ENCODE data around the gene ITPKC. TPM values are rescaled to one million over a fixed set of nuclear protein-coding genes. Genes with fewer than 3 reads are reported as not detected.
"Not testable (repeated sequence)": the region's sequence is repeated elsewhere in the genome, so short reads cannot be mapped to it uniquely, and the experiment has no call there.

ITPKC gene
- total RNA-seq, 5 donors from 2014 or later (not counting 1 experiment from before 2014, with no cell fraction given) = 5.9 to 11.8 (median 9.3) TPM

- no peak for ATAC-seq (replicated peaks in 1 of 4)
- no peaks in the 10 kb centered on the region for H3K9me3 ChIP-seq
- H3K9me3 Mint-ChIP-seq = no peaks in the 10 kb centered on the region
- H3K4me1 Mint-ChIP-seq = peaks cover 26 to 40% (median 39%) of the 10 kb centered on the region in 3 donors
- CTCF ChIA-PET = interaction anchor here in 1 of 2 donors (0.7 kb wide), 1 partner anchor 577 kb away, joined by 7 read pairs; no protein-coding TSS in a partner anchor
- peaks cover 9 to 26% of the 10 kb centered on the region in 2 experiments for H3K4me1 ChIP-seq (ENCODE audit: control insufficient read depth in 1 of 2, extremely low read depth in 1 of 2, insufficient read depth in 2 of 2, low read length in 2 of 2)
- DNase-seq = no peak
- H3K36me3 ChIP-seq (ENCODE audit: control insufficient read depth in 2 of 2, extremely low read depth in 1 of 2, insufficient read depth in 1 of 2, low read length in 1 of 2) = peaks cover 14 to 23% of the 10 kb centered on the region in 2 donors
- 95% methylated on average over 4 of the region's 7 CpGs for WGBS (ENCODE audit: insufficient coverage)
- POLR2A ChIA-PET = interaction anchor here in 1 of 2 donors (0.6 kb wide), 1 partner anchor 960 kb away, joined by 8 read pairs; no protein-coding TSS in a partner anchor
- H3K4me3 ChIP-seq (ENCODE audit: control insufficient read depth in 1 of 2, extremely low read depth in 1 of 2, low read length in 1 of 2) = no peak overlapping the region
- peak overlapping the region; percentile 16 to 50 for H3K27ac Mint-ChIP-seq
- H3K27me3 Mint-ChIP-seq = no peaks in the 10 kb centered on the region
- H3K27ac ChIP-seq (ENCODE audit: low read length) = no peak overlapping the region
- H3K4me3 Mint-ChIP-seq = no peak overlapping the region
- no peaks in the 10 kb centered on the region for H3K27me3 ChIP-seq (replicated peaks in 1 of 2; ENCODE audit: control insufficient read depth in 2 of 2, extremely low read depth in 1 of 2, insufficient read depth in 2 of 2, low read length in 1 of 2)
- peaks cover 23% of the 10 kb centered on the region for H3K36me3 Mint-ChIP-seq
Observed at GRCh38 chr19:40781140-40781539, 64.2 kb downstream of the ITPKC start.

GRCh38 chr19:40783711-40784110, 66.8 kb downstream of the ITPKC start:
- DNase-seq (no peak), ATAC-seq (replicated peaks in 1 of 4) (no peak)
- Histone ChIP-seq H3K4me3 (ENCODE audit: control insufficient read depth in 1 of 2, extremely low read depth in 1 of 2, low read length in 1 of 2) (no peak overlapping the region), H3K9me3 (no peaks in the 10 kb centered on the region), H3K36me3 (ENCODE audit: control insufficient read depth in 2 of 2, extremely low read depth in 1 of 2, insufficient read depth in 1 of 2, low read length in 1 of 2) (peaks cover 28 to 34% of the 10 kb centered on the region in 2 donors), H3K27ac (ENCODE audit: low read length) (no peak overlapping the region), H3K27me3 (replicated peaks in 1 of 2; ENCODE audit: control insufficient read depth in 2 of 2, extremely low read depth in 1 of 2, insufficient read depth in 2 of 2, low read length in 1 of 2) (no peaks in the 10 kb centered on the region), H3K4me1 (ENCODE audit: control insufficient read depth in 1 of 2, extremely low read depth in 1 of 2, insufficient read depth in 2 of 2, low read length in 2 of 2) (peaks cover 5 to 10% of the 10 kb centered on the region in 2 experiments)
- Mint-ChIP-seq H3K4me3 (no peak overlapping the region), H3K36me3 (peaks cover 34% of the 10 kb centered on the region), H3K27ac (no peak overlapping the region), H3K4me1 (peaks cover 13 to 25% (median 24%) of the 10 kb centered on the region in 3 donors), H3K27me3 (no peaks in the 10 kb centered on the region), H3K9me3 (no peaks in the 10 kb centered on the region)
- ChIA-PET POLR2A (no interaction called here), CTCF (no interaction called here)
- 92% methylated on average over 11 of the region's 14 CpGs for WGBS (ENCODE audit: insufficient coverage)

DNA sequence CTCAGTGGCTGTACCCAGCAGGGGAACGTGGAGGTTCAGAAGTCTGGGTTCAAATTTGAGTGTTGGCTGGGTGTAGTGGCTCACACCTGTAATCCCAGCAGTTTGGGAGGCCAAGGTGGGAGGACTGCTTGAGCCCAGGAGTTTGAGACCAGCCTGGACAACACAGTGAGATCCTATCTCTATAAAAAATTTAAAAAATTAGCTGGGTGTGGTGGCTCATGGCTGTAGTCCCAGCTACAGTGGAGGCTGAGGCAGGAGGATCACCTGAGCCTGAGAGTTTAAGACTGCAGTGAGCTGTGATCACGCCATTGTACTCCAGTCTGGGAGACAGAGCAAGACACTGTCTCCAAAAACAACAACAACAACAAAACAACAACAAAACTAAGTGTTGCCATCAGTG, 67.2 kb downstream of the ITPKC start:
- Mint-ChIP-seq H3K4me1 (peaks cover 9 to 20% (median 19%) of the 10 kb centered on the region in 3 donors), H3K36me3 (peaks cover 34% of the 10 kb centered on the region)
- H3K27me3 ChIP-seq (replicated peaks in 1 of 2; ENCODE audit: control insufficient read depth in 2 of 2, extremely low read depth in 1 of 2, insufficient read depth in 2 of 2, low read length in 1 of 2); CTCF ChIA-PET; ATAC-seq (replicated peaks in 1 of 4); POLR2A ChIA-PET; DNase-seq; H3K27ac Mint-ChIP-seq; H3K9me3 ChIP-seq; H3K27me3 Mint-ChIP-seq; H3K4me3 ChIP-seq (ENCODE audit: control insufficient read depth in 1 of 2, extremely low read depth in 1 of 2, low read length in 1 of 2); H3K4me3 Mint-ChIP-seq; H3K4me1 ChIP-seq (ENCODE audit: control insufficient read depth in 1 of 2, extremely low read depth in 1 of 2, insufficient read depth in 2 of 2, low read length in 2 of 2); H3K9me3 Mint-ChIP-seq; H3K27ac ChIP-seq (ENCODE audit: low read length): not testable (repeated sequence)
- 90% methylated on average over 1 of the region's 2 CpGs for WGBS (ENCODE audit: insufficient coverage)
- H3K36me3 ChIP-seq (ENCODE audit: control insufficient read depth in 2 of 2, extremely low read depth in 1 of 2, insufficient read depth in 1 of 2, low read length in 1 of 2) = peaks cover 28 to 34% of the 10 kb centered on the region in 2 donors

DNA sequence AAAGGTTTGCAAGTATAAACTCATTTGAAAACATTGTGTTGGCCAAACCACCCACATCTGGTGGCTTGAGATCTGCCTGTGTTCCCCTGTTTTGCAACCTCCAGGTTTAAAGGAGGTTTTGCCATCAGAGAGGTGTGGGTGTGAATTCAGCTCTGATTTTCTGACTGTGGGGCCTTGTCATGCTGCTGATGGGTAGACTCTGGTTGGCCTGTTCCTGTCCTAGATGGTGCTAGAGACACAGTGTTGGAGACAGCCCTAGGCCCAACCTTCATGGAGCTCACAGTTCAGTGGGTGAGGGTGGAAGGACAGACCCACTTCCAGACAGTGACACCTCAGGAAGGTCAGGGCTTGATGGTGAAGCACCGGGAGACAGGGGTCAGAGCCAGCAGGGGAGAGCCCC, 68.6 kb downstream of the ITPKC start:
- Mint-ChIP-seq H3K36me3 (peaks cover 40% of the 10 kb centered on the region), H3K4me3 (no peak overlapping the region), H3K27me3 (no peaks in the 10 kb centered on the region), H3K4me1 (peaks cover 3 to 11% (median 9%) of the 10 kb centered on the region in 3 donors), H3K27ac (peak overlapping the region; percentile 6 to 55), H3K9me3 (no peaks in the 10 kb centered on the region)
- ATAC-seq (replicated peaks in 1 of 4) (no peak), DNase-seq (no peak)
- CTCF ChIA-PET = no interaction called here
- Histone ChIP-seq H3K27ac (ENCODE audit: low read length) (no peak overlapping the region), H3K9me3 (no peaks in the 10 kb centered on the region), H3K4me1 (ENCODE audit: control insufficient read depth in 1 of 2, extremely low read depth in 1 of 2, insufficient read depth in 2 of 2, low read length in 2 of 2) (peaks cover 0 to 2% of the 10 kb centered on the region in 2 experiments), H3K4me3 (ENCODE audit: control insufficient read depth in 1 of 2, extremely low read depth in 1 of 2, low read length in 1 of 2) (no peak overlapping the region), H3K27me3 (replicated peaks in 1 of 2; ENCODE audit: control insufficient read depth in 2 of 2, extremely low read depth in 1 of 2, insufficient read depth in 2 of 2, low read length in 1 of 2) (no peaks in the 10 kb centered on the region), H3K36me3 (ENCODE audit: control insufficient read depth in 2 of 2, extremely low read depth in 1 of 2, insufficient read depth in 1 of 2, low read length in 1 of 2) (peaks cover 28 to 38% of the 10 kb centered on the region in 2 donors)
- POLR2A ChIA-PET = no interaction called here
- WGBS (ENCODE audit: insufficient coverage) = 81% methylated on average over 1 of the region's 1 CpG

- Histone ChIP-seq H3K4me3 (ENCODE audit: control insufficient read depth in 1 of 2, extremely low read depth in 1 of 2, low read length in 1 of 2) (no peak overlapping the region), H3K9me3 (no peaks in the 10 kb centered on the region), H3K27me3 (replicated peaks in 1 of 2; ENCODE audit: control insufficient read depth in 2 of 2, extremely low read depth in 1 of 2, insufficient read depth in 2 of 2, low read length in 1 of 2) (no peaks in the 10 kb centered on the region), H3K27ac (ENCODE audit: low read length) (no peak overlapping the region), H3K36me3 (ENCODE audit: control insufficient read depth in 2 of 2, extremely low read depth in 1 of 2, insufficient read depth in 1 of 2, low read length in 1 of 2) (peaks cover 31 to 42% of the 10 kb centered on the region in 2 donors), H3K4me1 (ENCODE audit: control insufficient read depth in 1 of 2, extremely low read depth in 1 of 2, insufficient read depth in 2 of 2, low read length in 2 of 2) (no peaks in the 10 kb centered on the region)
- peaks cover 38% of the 10 kb centered on the region for H3K36me3 Mint-ChIP-seq
- no peaks in the 10 kb centered on the region for H3K27me3 Mint-ChIP-seq
- H3K4me1 Mint-ChIP-seq = peaks cover 3 to 10% (median 5%) of the 10 kb centered on the region in 3 donors
- no peaks in the 10 kb centered on the region for H3K9me3 Mint-ChIP-seq
- POLR2A ChIA-PET = no interaction called here
- H3K27ac Mint-ChIP-seq = peak overlapping the region in 1 of 2 donors; percentile 8
- WGBS (ENCODE audit: insufficient coverage) = 94% methylated on average over 20 of the region's 25 CpGs
- DNase-seq (no peak), ATAC-seq (replicated peaks in 1 of 4) (no peak)
- CTCF ChIA-PET = interaction anchor here in 1 of 2 donors (0.5 kb wide), 1 partner anchor 140 kb away, joined by 3 read pairs; no protein-coding TSS in a partner anchor
- H3K4me3 Mint-ChIP-seq = no peak overlapping the region
Observed at GRCh38 chr19:40786060-40787037, 69.4 kb downstream of the ITPKC start.
